ENCODE data around the gene RAD51B.

DNA sequence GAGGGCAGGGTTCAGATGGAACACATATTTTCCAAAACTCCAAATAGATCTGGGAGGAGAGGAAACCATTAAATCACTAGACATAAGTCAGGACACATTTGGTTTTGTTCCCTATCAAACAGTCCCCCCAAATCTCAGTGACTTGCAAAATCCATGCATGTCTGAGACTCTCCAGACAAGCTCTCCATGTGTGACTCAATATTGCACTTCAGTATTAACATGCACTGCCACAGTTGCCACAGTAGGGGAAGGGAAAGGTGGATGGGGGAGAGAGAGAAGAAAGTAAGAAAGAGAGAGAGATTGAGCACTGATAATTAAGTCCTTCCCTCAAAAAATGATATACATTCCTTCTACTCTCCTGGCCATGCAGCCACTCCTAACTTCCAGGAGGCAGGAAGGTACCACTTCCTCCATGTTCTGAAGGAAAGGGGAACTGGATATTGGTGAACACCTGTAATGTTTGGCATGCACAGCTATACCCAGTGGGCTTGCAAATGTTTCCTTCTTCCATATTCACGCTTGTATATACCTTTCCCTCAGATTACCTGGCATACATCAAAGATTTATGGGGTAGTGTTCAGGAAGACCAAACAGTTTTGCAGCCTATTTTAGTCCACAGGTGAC, 663.3 kb downstream of the RAD51B start:
- no peak for TF ChIP-seq POLR2A (IDR thresholded peaks at IDR 0.05; ENCODE audit: borderline replicate concordance, extremely low read depth, insufficient read depth, insufficient read length)
- TF ChIP-seq, protein P1, sequence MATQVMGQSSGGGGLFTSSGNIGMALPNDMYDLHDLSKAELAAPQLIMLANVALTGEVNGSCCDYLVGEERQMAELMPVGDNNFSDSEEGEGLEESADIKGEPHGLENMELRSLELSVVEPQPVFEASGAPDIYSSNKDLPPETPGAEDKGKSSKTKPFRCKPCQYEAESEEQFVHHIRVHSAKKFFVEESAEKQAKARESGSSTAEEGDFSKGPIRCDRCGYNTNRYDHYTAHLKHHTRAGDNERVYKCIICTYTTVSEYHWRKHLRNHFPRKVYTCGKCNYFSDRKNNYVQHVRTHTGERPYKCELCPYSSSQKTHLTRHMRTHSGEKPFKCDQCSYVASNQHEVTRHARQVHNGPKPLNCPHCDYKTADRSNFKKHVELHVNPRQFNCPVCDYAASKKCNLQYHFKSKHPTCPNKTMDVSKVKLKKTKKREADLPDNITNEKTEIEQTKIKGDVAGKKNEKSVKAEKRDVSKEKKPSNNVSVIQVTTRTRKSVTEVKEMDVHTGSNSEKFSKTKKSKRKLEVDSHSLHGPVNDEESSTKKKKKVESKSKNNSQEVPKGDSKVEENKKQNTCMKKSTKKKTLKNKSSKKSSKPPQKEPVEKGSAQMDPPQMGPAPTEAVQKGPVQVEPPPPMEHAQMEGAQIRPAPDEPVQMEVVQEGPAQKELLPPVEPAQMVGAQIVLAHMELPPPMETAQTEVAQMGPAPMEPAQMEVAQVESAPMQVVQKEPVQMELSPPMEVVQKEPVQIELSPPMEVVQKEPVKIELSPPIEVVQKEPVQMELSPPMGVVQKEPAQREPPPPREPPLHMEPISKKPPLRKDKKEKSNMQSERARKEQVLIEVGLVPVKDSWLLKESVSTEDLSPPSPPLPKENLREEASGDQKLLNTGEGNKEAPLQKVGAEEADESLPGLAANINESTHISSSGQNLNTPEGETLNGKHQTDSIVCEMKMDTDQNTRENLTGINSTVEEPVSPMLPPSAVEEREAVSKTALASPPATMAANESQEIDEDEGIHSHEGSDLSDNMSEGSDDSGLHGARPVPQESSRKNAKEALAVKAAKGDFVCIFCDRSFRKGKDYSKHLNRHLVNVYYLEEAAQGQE (IDR thresholded peaks at IDR 0.05; ENCODE audit: low read depth) = no peak
- TF ChIP-seq ZFX (IDR thresholded peaks at IDR 0.05) = no peak
- TF ChIP-seq EZH2phosphoT487 (IDR thresholded peaks at IDR 0.05; ENCODE audit: borderline replicate concordance) = no peak

Data from HCT116 (cell line).